Panc1 (cell line): Measurements from ENCODE around the gene PEX10.

ENCODE experiments used
- CTCF ChIP-seq: fragments of 450-650 bp; IDR thresholded peaks from 2 replicates; pipeline ENCODE4 v1.5.1; 2017; ENCODE audit warnings: mild to moderate bottlenecking
- POLR2AphosphoS5 ChIP-seq: IDR thresholded peaks from 2 replicates; pipeline ENCODE4 v1.6.1; 2012; ENCODE audit warnings: mild to moderate bottlenecking, low read depth, low read length, moderate library complexity

DNA sequence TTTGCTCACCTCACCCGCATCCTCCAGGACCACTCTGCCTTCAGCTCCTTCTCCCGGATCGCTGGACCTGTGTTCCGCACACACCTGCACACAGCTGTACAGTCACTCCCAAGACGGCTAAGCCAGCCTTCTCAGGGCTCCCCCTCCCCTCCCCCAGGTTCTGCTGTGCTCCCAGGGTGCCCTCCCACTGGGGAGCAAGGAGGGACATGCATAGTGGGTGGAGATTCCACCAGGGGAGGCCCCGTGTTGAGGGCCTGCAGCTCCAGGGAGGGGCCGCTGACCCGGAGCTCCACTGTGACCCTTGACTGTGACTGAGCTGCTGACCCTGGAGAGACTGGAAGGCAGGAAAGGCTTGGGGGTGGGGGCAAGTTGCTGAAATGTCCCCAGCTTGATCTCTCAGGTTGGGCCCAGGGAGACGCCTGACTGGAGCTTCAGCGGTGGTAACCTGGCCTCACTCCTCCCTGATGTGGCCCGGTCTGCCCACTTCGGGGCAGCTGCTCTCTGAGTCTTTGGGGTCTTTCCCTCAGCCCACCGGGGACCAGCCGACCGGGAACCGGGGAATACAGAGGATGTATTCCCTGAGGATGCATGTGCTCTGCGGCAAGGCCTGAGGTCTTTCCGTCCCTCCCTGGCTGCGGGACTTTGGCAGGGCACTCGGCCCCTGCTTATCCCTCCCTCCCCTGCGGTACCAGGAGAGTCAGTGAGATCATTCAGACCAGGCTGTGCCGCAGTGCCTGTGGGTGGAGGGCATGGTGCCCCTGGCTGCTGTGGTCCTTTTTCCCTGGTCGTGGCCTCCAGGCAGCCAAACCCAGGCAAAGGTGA is 35.1 kb upstream of the PEX10 start:
- no peak for TF ChIP-seq CTCF
- TF ChIP-seq POLR2AphosphoS5, result no peak; the same call in 1 of the 2 replicates
